Measurements from ENCODE around the gene PHF10. TPM values are rescaled to one million over a fixed set of nuclear protein-coding genes. Genes with fewer than 3 reads are reported as not detected.
A peak's percentile ranks its signal among the peaks of the same experiment; 100 is the strongest.

The PHF10 gene
- total RNA-seq, 1 donor from 2014 or later, result 46.1 TPM

DNA sequence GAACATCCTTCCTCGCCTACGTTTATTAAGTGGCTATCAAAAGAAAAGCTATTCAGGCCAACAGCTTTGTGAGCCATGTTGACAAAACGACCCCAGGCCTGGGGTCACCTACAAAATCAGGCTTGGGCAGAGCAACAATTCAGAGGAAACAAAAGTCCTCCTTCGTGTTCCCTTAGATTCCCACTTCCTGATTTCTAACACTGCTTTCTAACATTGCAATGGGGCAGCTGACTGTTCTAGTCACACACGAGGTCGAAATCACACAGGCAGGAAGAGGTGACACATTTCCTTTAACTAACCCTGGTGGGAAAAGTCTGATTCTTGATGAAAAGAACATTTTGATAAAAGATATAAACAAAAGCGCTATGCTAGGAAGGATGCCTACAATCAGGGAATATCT lies 54.4 kb downstream of the PHF10 start:
- Histone ChIP-seq H3K4me1 (peaks cover 5% of the 10 kb centered on the region), H3K4me3 (no peak overlapping the region), H3K27ac (peak overlapping the region; percentile 58), H3K36me3 (peaks cover 19% of the 10 kb centered on the region), H3K27me3 (no peaks in the 10 kb centered on the region), H3K9me3 (no peaks in the 10 kb centered on the region)
- intact Hi-C loops (cut with DNase I), result no loop called here
- TF ChIP-seq, protein P1, sequence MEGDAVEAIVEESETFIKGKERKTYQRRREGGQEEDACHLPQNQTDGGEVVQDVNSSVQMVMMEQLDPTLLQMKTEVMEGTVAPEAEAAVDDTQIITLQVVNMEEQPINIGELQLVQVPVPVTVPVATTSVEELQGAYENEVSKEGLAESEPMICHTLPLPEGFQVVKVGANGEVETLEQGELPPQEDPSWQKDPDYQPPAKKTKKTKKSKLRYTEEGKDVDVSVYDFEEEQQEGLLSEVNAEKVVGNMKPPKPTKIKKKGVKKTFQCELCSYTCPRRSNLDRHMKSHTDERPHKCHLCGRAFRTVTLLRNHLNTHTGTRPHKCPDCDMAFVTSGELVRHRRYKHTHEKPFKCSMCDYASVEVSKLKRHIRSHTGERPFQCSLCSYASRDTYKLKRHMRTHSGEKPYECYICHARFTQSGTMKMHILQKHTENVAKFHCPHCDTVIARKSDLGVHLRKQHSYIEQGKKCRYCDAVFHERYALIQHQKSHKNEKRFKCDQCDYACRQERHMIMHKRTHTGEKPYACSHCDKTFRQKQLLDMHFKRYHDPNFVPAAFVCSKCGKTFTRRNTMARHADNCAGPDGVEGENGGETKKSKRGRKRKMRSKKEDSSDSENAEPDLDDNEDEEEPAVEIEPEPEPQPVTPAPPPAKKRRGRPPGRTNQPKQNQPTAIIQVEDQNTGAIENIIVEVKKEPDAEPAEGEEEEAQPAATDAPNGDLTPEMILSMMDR (IDR thresholded peaks at IDR 0.05), result no peak
- ATAC-seq, result peak; percentile 68
- no peak for DNase-seq

DNA sequence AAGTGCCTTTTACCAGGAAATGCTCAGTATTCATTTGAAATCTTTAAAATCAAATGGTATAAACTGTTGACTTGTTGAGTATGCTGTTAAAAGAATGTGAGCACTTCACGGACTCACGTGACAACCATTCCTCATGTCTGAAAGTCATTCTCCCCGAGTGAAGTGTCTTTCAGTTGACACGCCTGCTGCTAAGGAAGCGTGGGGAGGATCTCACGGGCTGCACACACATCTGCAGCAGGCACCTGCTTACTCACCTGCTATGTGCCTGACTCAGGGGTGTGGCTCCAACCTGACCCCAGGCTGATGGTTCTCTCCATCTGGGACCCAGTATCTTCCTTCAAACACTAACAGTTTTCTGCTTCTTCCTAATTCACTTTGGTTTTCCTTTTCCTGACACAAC lies 55.2 kb downstream of the PHF10 start:
- Histone ChIP-seq H3K27ac (peak overlapping the region; percentile 58), H3K4me3 (no peak overlapping the region), H3K36me3 (peaks cover 19% of the 10 kb centered on the region), H3K4me1 (peaks cover 5% of the 10 kb centered on the region), H3K9me3 (no peaks in the 10 kb centered on the region), H3K27me3 (no peaks in the 10 kb centered on the region)
- TF ChIP-seq, protein P1 (IDR thresholded peaks at IDR 0.05), result no peak
- ATAC-seq, result peak; percentile 76
- intact Hi-C loops (cut with DNase I), result no loop called here
- DNase-seq, result no peak

DNA sequence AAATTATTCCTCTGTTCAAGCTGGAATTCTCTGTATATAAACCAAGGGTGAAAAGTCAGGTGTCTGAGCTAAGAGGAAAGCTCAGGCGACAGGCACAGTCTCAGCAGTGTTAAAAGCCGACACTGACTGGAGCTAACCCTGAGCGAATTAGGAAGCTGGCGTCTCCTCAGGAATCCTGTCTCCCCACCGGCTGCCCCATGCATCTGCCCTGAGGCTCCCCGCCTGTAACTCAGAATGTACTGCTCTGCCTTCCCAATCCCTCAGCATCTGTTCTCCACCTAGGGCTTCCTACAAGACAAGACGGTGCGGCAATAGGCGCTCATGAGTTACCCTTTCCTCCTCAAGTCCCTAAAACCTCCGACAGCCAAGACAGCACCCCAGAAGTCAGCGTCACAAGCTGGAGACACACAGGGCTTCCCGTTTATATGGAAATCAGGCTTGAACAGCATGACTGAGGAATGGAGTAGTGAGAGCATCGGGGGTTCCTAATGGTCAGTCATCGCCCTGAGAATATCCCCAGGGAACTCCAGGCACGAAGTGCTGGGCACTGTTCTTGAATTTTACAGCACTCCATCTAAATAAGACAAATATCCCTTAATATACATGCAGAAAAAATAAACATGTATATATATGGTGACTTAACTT lies 56.0 kb downstream of the PHF10 start:
- ATAC-seq (no peak), DNase-seq (no peak)
- intact Hi-C loops (cut with DNase I), result no loop called here
- Histone ChIP-seq H3K36me3 (peaks cover 23% of the 10 kb centered on the region), H3K4me1 (peaks cover 5% of the 10 kb centered on the region), H3K27me3 (no peaks in the 10 kb centered on the region), H3K9me3 (no peaks in the 10 kb centered on the region), H3K27ac (no peak overlapping the region), H3K4me3 (no peak overlapping the region)
- TF ChIP-seq, protein P1 (IDR thresholded peaks at IDR 0.05), result no peak

DNA sequence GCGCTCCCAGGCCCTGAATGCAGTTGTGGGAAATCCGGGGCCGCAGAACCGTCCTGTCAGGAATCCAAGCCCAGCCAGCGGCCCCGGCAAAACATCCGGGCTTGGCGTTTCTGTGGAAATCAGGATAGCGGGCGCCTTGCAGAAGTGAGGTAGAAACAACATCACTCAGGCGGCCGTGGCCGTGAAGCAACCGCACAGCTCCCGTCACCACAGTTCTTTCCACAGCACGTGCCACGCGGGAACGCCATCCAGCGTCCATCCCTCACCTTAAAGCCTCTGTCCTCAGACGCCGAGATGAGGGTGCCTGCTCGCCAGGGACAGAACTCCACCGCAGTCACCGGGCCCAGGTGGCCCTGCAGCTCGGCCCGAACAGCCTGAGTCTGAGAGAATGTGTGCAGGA lies 56.6 kb downstream of the PHF10 start:
- Histone ChIP-seq H3K4me3 (no peak overlapping the region), H3K27ac (no peak overlapping the region), H3K27me3 (no peaks in the 10 kb centered on the region), H3K9me3 (no peaks in the 10 kb centered on the region), H3K36me3 (peaks cover 23% of the 10 kb centered on the region), H3K4me1 (peaks cover 5% of the 10 kb centered on the region)
- DNase-seq (peak; percentile 57), ATAC-seq (no peak)
- TF ChIP-seq, protein P1 (IDR thresholded peaks at IDR 0.05), result no peak
- intact Hi-C loops (cut with DNase I), result no loop called here

DNA sequence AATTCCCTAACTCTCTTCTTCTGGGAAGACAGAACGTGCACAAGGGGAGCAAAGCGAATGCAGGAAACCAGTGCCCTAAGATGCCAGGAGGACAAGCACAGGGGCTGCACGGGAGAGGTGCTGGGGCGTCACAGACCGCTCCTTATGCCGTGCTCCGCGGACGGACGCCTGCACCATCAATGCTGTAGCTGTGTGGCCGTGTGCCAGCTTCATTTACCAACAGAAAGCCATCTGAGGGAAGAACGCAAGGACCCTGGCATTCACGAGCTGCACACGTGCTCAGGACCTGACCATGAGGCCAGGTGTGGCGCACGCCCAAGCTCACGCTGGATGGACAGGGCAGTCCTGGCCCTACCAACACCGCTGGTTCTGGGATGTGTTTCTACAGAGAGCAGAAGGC lies 57.9 kb downstream of the PHF10 start:
- no peak for ATAC-seq
- peaks cover 5% of the 10 kb centered on the region for H3K4me1 ChIP-seq
- DNase-seq, result no peak
- H3K27ac ChIP-seq, result no peak overlapping the region
- no peaks in the 10 kb centered on the region for H3K9me3 ChIP-seq
- H3K36me3 ChIP-seq, result peaks cover 18% of the 10 kb centered on the region
- TF ChIP-seq, protein P1 (IDR thresholded peaks at IDR 0.05), result no peak
- intact Hi-C loops (cut with DNase I), result no loop called here
- H3K27me3 ChIP-seq, result no peaks in the 10 kb centered on the region
- no peak overlapping the region for H3K4me3 ChIP-seq

DNA sequence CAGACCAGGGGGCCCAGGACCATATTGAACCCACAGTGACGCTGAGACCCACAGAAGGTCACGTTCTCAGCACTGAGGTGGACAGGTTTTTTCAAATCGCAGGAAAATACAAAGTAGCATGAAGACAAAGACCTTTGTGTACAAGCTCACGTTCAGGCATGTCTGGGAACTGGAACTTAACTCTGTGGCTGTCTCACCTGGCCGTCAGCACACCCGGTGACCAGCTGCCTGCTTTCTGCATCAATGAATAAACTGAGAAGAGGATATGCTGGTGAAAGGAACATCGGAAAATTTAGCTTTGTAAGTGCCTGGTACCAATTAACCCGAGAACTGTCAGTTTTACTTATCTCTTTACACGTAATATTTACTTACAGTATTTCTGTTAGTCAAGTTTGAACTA lies 59.0 kb downstream of the PHF10 start:
- TF ChIP-seq, protein P1 (IDR thresholded peaks at IDR 0.05), result no peak
- H3K4me1 ChIP-seq, result peaks cover 5% of the 10 kb centered on the region
- H3K9me3 ChIP-seq, result no peaks in the 10 kb centered on the region
- H3K27me3 ChIP-seq, result no peaks in the 10 kb centered on the region
- intact Hi-C loops (cut with DNase I), result no loop called here
- no peak overlapping the region for H3K27ac ChIP-seq
- DNase-seq, result no peak
- peaks cover 18% of the 10 kb centered on the region for H3K36me3 ChIP-seq
- no peak for ATAC-seq
- no peak overlapping the region for H3K4me3 ChIP-seq

All from upper lobe of right lung (tissue), 1 donor.